Endothelial cell of umbilical vein (primary cell): ENCODE results near the gene CRLF3. TPM values are rescaled to one million over a fixed set of nuclear protein-coding genes. Genes with fewer than 3 reads are reported as not detected.

ENCODE experiments used
- BruUV-seq: library from RNA; stranded (reverse); fragments of 400-500 nt; replicated peaks from 2 replicates; lab custom pipeline; 2021; lab: Mats Ljungman, UMichigan
- CTCF ChIA-PET: fragments of 300-600, 350-600 bp; sonication (Branson Sonifier 250); formaldehyde crosslinking; loops from one replicate; lab custom pipeline; 2021; ENCODE audit warnings: antibody characterized with exemption, inconsistent platforms; lab: Charles Lee
- POLR2A ChIA-PET: fragments of 300-600, 350-600 bp; sonication (Branson Sonifier 250); formaldehyde crosslinking; loops from one replicate; lab custom pipeline; 2021; ENCODE audit warnings: antibody characterized with exemption, inconsistent platforms; lab: Charles Lee
- DNase-seq: peaks from one replicate; pipeline ENCODE4 v3.0.0-alpha.2; 2011; ENCODE audit warnings: low read depth, low spot score
- FAIRE-seq: peaks from 2 replicates; lab custom pipeline; 2011; peaks lifted over from hg19 to GRCh38; lab: Jason Lieb, UNC
- H2AFZ ChIP-seq: 2 replicates; pipeline ENCODE4 v1.6.0; 2012; ENCODE audit warnings: low read depth, low read length, control low read depth, inconsistent platforms
- H3K27ac ChIP-seq: 2 replicates; pipeline ENCODE4 v1.5.1; 2011; ENCODE audit warnings: low read depth, mild to moderate bottlenecking, control low read depth, low read length, moderate library complexity; ENCODE audit not compliant: insufficient read depth
- H3K27me3 ChIP-seq, 2 experiments: 2 replicates each; pipeline versions ENCODE4 v1.6.0 to v1.6.1; 2011; ENCODE audit warnings: low read length in 2 of 2, mixed read lengths in 1 of 2; ENCODE audit not compliant: control insufficient read depth in 2 of 2, insufficient read depth in 2 of 2
- H3K36me3 ChIP-seq, 2 experiments: 2 replicates in 1 of 2; 3 replicates in 1 of 2; pipeline ENCODE4 v1.5.1; 2011; ENCODE audit warnings: low read length in 2 of 2, mild to moderate bottlenecking in 1 of 2, moderate library complexity in 1 of 2; ENCODE audit not compliant: control insufficient read depth in 2 of 2, insufficient read depth in 2 of 2; ENCODE audit errors: extremely low read depth in 1 of 2
- H3K4me1 ChIP-seq: 3 replicates; pipeline ENCODE4 v1.5.1; 2011; ENCODE audit warnings: mild to moderate bottlenecking, low read length; ENCODE audit not compliant: control insufficient read depth, insufficient read depth; ENCODE audit errors: extremely low read depth
- H3K4me2 ChIP-seq: 2 replicates; pipeline ENCODE4 v1.6.1; 2011; ENCODE audit warnings: low read length, control low read depth, mixed read lengths; ENCODE audit not compliant: insufficient read depth
- H3K4me3 ChIP-seq, 3 experiments: fragments of 200-600 bp in 1 of 3; sonication (generic), shearing (Covaris generic) in 1 of 3; replicated peaks in 1 of 3; 2 replicates each; pipeline ENCODE4 v1.5.1; 2011 to 2016; ENCODE audit warnings: control low read depth in 3 of 3, low read length in 3 of 3, mild to moderate bottlenecking in 2 of 3, inconsistent platforms in 1 of 3, low read depth in 1 of 3, moderate library complexity in 1 of 3; ENCODE audit not compliant: insufficient read depth in 1 of 3
- H3K79me2 ChIP-seq: 2 replicates; pipeline ENCODE4 v1.6.0; 2012; ENCODE audit warnings: low read length, inconsistent platforms; ENCODE audit not compliant: control insufficient read depth, insufficient read depth
- H3K9ac ChIP-seq: replicated peaks from 2 replicates; pipeline ENCODE3; 2011; ENCODE audit warnings: low read length, control low read depth; ENCODE audit not compliant: insufficient read depth; ENCODE audit errors: extremely low read depth
- H3K9me1 ChIP-seq: replicated peaks from 3 replicates; pipeline ENCODE4 v1.6.0; 2011; ENCODE audit warnings: mild to moderate bottlenecking, low read length; ENCODE audit not compliant: control insufficient read depth, insufficient read depth; ENCODE audit errors: extremely low read depth
- H3K9me3 ChIP-seq: replicated peaks from 2 replicates; pipeline ENCODE4 v1.5.1; 2012; ENCODE audit warnings: low read length, inconsistent platforms; ENCODE audit not compliant: control insufficient read depth, insufficient read depth
- H4K20me1 ChIP-seq: replicated peaks from 2 replicates; pipeline ENCODE3; 2011; ENCODE audit warnings: mild to moderate bottlenecking, low read length; ENCODE audit not compliant: control insufficient read depth, insufficient read depth; ENCODE audit errors: extremely low read depth
- EZH2 ChIP-seq: IDR thresholded peaks from 2 replicates; pipeline ENCODE4 v1.6.1; 2012; ENCODE audit warnings: borderline replicate concordance, low read depth, mild to moderate bottlenecking, moderate library complexity, low read length, inconsistent platforms; ENCODE audit not compliant: severe bottlenecking
- FOS ChIP-seq: IDR thresholded peaks from 2 replicates; pipeline ENCODE4 v1.6.1; 2011; ENCODE audit warnings: mild to moderate bottlenecking, low read length, moderate library complexity, borderline replicate concordance; ENCODE audit not compliant: insufficient read depth
- GATA2 ChIP-seq: IDR thresholded peaks from 2 replicates; pipeline ENCODE4 v1.7.0; 2011; ENCODE audit warnings: low read depth, mild to moderate bottlenecking, moderate library complexity, mixed read lengths, low read length; ENCODE audit not compliant: insufficient read length, insufficient read depth
- JUN ChIP-seq: IDR thresholded peaks from 2 replicates; pipeline ENCODE4 v1.6.1; 2011; ENCODE audit warnings: borderline replicate concordance, low read depth; ENCODE audit not compliant: insufficient read length, insufficient read depth
- MYC ChIP-seq: IDR thresholded peaks from one replicate; pipeline ENCODE4 v1.6.1; 2011; ENCODE audit warnings: mild to moderate bottlenecking, low read depth, low read length
- POLR2A ChIP-seq: IDR thresholded peaks from 2 replicates; pipeline ENCODE4 v1.6.1; 2012; ENCODE audit warnings: low read depth, mild to moderate bottlenecking, control low read depth, low read length
- POLR2AphosphoS5 ChIP-seq: IDR thresholded peaks from 2 replicates; pipeline ENCODE4 v1.6.1; 2012; ENCODE audit warnings: low read depth, mild to moderate bottlenecking, control low read depth, low read length, moderate library complexity; ENCODE audit not compliant: insufficient read depth
- dilution Hi-C: fragments of 300-500 bp; cut with MboI; formaldehyde crosslinking; loops from one replicate; pipeline ENCODE4 v1.15.0; 2019; ENCODE audit warnings: low sequenced_read_pairs; ENCODE audit not compliant: extremely low pct_ligation_motif_present
- intact Hi-C: fragments of 100-400 bp; cut with micrococcal nuclease; formaldehyde crosslinking; loops from one replicate; pipeline ENCODE4 v1.10.0; 2022
- polyA plus RNA-seq, 4 experiments: library from polyadenylated mRNA; depleted of rRNA in 3 of 4; stranded (reverse) in 3 of 4; unstranded in 1 of 4; fragments of >200 nt; gene quantifications; 2 replicates each; pipeline versions ENCODE4 v1.2.1 to v1.2.3, GENCODE V29; 2011 to 2012; ENCODE audit warnings: missing spikeins in 1 of 4
- total RNA-seq: library from RNA; stranded (reverse); gene quantifications from 2 replicates; pipeline ENCODE4 v1.2.3, GENCODE V29; 2021
- TF ChIP-seq, protein P1 (sequence below): IDR thresholded peaks from 2 replicates; pipeline ENCODE4 v1.6.1; 2011; ENCODE audit not compliant: insufficient read depth, insufficient read length
- TF ChIP-seq, protein P2 (sequence below), 2 donors: IDR thresholded peaks; 1 replicate in 1 of 2; 2 replicates in 1 of 2; pipeline ENCODE4 v1.5.1; 2011; ENCODE audit warnings: low read length in 2 of 2, mild to moderate bottlenecking in 2 of 2, moderate library complexity in 2 of 2, control low read depth in 1 of 2, inconsistent platforms in 1 of 2, low read depth in 1 of 2; ENCODE audit not compliant: insufficient read depth in 1 of 2; ENCODE audit errors: extremely low read depth in 1 of 2

CRLF3 gene
- total and polyA plus RNA-seq, 2 donors (not counting 3 experiments of a cell fraction or from before 2014, with no cell fraction given), result 10.1 to 15.4 TPM

DNA sequence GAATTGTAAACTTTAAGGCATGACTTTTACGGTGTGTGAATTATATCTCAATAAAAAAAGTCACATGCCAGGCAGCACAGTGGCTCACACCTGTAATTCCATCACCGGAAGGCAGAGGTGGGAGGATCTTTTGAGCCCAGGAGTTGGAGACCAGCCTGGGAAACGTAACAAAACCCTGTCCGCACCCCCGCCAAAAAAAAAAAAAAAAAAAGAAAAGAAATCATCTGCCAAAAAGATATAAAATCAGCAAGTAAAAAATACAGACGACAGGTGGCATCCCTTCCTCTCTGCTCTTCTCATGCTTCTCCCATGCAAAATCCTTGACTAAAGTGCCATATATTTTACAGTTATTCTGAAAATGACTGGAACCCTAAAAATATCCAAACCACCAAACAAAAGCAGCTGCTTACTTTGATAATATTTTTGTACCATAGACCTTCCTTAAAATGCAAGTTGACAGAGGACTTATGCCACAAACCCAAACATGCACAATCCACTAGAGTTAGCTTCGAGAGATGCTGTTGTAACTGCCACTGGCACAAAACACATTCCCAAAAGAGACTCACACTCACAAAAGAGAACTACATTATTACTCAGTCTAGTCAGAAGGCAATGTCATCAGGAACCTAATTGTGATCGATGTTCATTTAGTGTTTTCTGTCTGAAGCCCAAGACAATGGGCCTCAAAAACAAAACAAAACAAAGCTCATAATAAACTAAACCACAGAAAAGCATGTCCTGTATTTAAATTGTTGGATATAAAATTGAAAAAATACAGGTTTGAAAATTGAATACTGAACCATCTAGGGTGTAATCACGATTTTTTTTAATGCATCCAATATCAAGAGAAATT, 2.4 kb downstream of the CRLF3 start:
- POLR2A ChIA-PET, result no interaction called here
- H2AFZ ChIP-seq, result no peak overlapping the region
- H3K27me3 ChIP-seq, result no peaks in the 10 kb centered on the region
- H3K27ac ChIP-seq, result no peak overlapping the region
- TF ChIP-seq GATA2 (no peak), MYC (no peak), EZH2 (no peak), FOS (no peak)
- TF ChIP-seq, protein P1, sequence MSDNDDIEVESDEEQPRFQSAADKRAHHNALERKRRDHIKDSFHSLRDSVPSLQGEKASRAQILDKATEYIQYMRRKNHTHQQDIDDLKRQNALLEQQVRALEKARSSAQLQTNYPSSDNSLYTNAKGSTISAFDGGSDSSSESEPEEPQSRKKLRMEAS, result no peak
- BruUV-seq, result TSS peak; percentile 16
- no peak for FAIRE-seq
- peak overlapping the region; percentile 47 for H3K4me2 ChIP-seq
- H4K20me1 ChIP-seq, result no peaks in the 10 kb centered on the region
- no peak overlapping the region for H3K9ac ChIP-seq
- dilution Hi-C loops, result no loop called here
- H3K9me3 ChIP-seq, result no peaks in the 10 kb centered on the region
- H3K4me3 ChIP-seq, result no peak overlapping the region
- H3K4me1 ChIP-seq, result peaks cover 7% of the 10 kb centered on the region
- no peaks in the 10 kb centered on the region for H3K9me1 ChIP-seq
- no peaks in the 10 kb centered on the region for H3K36me3 ChIP-seq
- CTCF ChIA-PET, result interaction anchor here (0.6 kb wide), 1 partner anchor 518 kb away, joined by 4 read pairs; no protein-coding TSS in a partner anchor
- DNase-seq, result no peak
- intact Hi-C loops, result no loop called here
- H3K79me2 ChIP-seq, result peaks cover 53% of the 10 kb centered on the region

DNA sequence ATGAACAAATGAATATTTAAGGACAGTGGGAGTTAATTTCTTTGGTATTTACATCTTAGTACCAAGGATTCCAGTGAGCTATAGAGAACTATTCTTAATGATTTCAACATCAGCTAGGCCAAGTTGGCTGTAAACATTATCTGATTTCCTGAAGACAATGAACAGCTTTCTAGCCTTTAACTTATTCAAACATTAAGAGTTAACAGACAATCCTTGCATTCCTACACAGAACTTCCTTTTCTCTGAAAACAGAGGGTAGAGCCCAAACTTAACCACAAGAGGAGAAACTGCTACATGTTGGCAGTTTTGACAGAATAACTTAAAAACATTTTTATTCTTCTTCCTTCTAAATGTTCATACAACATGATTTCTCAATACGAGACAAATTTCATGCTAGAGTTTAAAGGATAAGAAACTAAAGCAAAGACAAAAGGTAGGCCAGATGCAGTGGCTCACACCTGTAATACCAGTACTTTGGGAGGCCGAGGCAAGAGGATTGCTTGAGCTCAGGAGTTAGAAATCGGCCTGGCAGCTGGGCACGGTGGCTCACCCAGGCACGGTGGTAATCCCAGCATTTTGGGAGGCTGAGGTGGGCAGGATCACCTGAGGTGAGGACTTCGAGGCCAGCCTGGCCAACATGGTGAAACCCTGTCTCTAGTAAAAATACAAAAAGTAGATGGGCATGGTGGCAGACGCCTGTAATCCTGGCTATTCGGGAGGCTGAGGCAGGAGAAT, 4.4 kb downstream of the CRLF3 start:
- intact Hi-C loops, result no loop called here
- Histone ChIP-seq H4K20me1 (no peaks in the 10 kb centered on the region), H2AFZ (no peak overlapping the region), H3K9me3 (no peaks in the 10 kb centered on the region), H3K27ac (no peak overlapping the region), H3K9me1 (no peaks in the 10 kb centered on the region), H3K36me3 (no peaks in the 10 kb centered on the region), H3K9ac (no peak overlapping the region), H3K4me2 (no peak overlapping the region), H3K4me3 (no peak overlapping the region), H3K4me1 (peaks cover 7% of the 10 kb centered on the region), H3K79me2 (peaks cover 59% of the 10 kb centered on the region), H3K27me3 (no peaks in the 10 kb centered on the region)
- ChIA-PET CTCF (no interaction called here), POLR2A (no interaction called here)
- DNase-seq (peak; percentile 40), FAIRE-seq (peak; percentile 21)
- dilution Hi-C loops, result no loop called here
- no TSS peak for BruUV-seq
- TF ChIP-seq EZH2 (no peak), FOS (no peak), JUN (no peak), POLR2AphosphoS5 (no peak), MYC (no peak), POLR2A (no peak), GATA2 (no peak)
- TF ChIP-seq, protein P1, result no peak
- TF ChIP-seq, protein P2, sequence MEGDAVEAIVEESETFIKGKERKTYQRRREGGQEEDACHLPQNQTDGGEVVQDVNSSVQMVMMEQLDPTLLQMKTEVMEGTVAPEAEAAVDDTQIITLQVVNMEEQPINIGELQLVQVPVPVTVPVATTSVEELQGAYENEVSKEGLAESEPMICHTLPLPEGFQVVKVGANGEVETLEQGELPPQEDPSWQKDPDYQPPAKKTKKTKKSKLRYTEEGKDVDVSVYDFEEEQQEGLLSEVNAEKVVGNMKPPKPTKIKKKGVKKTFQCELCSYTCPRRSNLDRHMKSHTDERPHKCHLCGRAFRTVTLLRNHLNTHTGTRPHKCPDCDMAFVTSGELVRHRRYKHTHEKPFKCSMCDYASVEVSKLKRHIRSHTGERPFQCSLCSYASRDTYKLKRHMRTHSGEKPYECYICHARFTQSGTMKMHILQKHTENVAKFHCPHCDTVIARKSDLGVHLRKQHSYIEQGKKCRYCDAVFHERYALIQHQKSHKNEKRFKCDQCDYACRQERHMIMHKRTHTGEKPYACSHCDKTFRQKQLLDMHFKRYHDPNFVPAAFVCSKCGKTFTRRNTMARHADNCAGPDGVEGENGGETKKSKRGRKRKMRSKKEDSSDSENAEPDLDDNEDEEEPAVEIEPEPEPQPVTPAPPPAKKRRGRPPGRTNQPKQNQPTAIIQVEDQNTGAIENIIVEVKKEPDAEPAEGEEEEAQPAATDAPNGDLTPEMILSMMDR (IDR thresholded peaks at IDR 0.05; ENCODE audit: extremely low read depth in 1 of 2, insufficient read depth in 1 of 2, low read depth in 1 of 2, low read length in 2 of 2), result no peak
